Activated T-helper 17 cell treated with anti-CD3 and anti-CD28 coated beads, Interleukin-2, amount 50 U/mL, for 72 hours (primary cell): ENCODE data around the gene TMEM8B. TPM values are rescaled to one million over a fixed set of nuclear protein-coding genes. Genes with fewer than 3 reads are reported as not detected.
"Not testable (repeated sequence)": the region's sequence is repeated elsewhere in the genome, so short reads cannot be mapped to it uniquely, and the experiment has no call there.

Source experiments
- ATAC-seq: fragments of 150-1000 bp; cut with Tn5 transposase; replicated peaks from 2 replicates; pipeline ENCODE4 v1.10.0; 2021; ENCODE audit warnings: mild to moderate bottlenecking, moderate library complexity
- H3K27ac Mint-ChIP-seq: one replicate; pipeline ENCODE4 v1.8.0; 2022; ENCODE audit warnings: mixed read lengths
- H3K27me3 Mint-ChIP-seq: one replicate; pipeline ENCODE4 v1.8.0; 2022; ENCODE audit warnings: mixed read lengths
- H3K36me3 Mint-ChIP-seq: one replicate; pipeline ENCODE4 v1.8.0; 2022; ENCODE audit warnings: low read depth, mild to moderate bottlenecking, mixed read lengths
- H3K4me1 Mint-ChIP-seq: one replicate; pipeline ENCODE4 v1.8.0; 2022; ENCODE audit warnings: mixed read lengths
- H3K4me3 Mint-ChIP-seq: one replicate; pipeline ENCODE4 v1.8.0; 2022; ENCODE audit warnings: mild to moderate bottlenecking, mixed read lengths
- H3K9me3 Mint-ChIP-seq: one replicate; pipeline ENCODE4 v1.8.0; 2022; ENCODE audit warnings: mixed read lengths
- total RNA-seq, 2 donors: library from RNA; stranded (reverse); gene quantifications; one replicate each; pipeline ENCODE4 v1.2.3, GENCODE V29; 2022

The TMEM8B gene
- total RNA-seq, 2 donors from 2014 or later = 2.4 to 6.8 TPM

DNA sequence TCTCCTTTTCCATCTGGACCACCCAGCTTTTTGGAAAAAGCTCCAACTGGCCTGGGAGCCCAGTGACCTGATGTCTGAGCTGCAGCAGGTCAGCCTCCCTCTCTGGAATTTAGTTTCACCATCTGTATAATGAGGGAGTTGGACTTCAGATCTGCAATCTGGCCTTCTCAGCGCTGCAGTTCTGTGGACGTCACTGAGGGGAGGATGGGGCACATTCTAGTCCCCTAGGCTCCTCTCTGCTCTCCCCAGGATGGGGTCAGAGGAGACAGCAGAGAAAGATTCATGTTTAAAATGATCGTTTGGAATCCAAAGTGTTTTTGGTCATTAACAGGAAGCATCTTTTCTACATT lies 30.9 kb downstream of the TMEM8B start:
- ATAC-seq = no peak
- Mint-ChIP-seq H3K4me3 (no peak overlapping the region), H3K9me3 (no peaks in the 10 kb centered on the region), H3K36me3 (no peaks in the 10 kb centered on the region), H3K27ac (no peak overlapping the region), H3K4me1 (peaks cover 5% of the 10 kb centered on the region), H3K27me3 (peaks cover 11% of the 10 kb centered on the region)

DNA sequence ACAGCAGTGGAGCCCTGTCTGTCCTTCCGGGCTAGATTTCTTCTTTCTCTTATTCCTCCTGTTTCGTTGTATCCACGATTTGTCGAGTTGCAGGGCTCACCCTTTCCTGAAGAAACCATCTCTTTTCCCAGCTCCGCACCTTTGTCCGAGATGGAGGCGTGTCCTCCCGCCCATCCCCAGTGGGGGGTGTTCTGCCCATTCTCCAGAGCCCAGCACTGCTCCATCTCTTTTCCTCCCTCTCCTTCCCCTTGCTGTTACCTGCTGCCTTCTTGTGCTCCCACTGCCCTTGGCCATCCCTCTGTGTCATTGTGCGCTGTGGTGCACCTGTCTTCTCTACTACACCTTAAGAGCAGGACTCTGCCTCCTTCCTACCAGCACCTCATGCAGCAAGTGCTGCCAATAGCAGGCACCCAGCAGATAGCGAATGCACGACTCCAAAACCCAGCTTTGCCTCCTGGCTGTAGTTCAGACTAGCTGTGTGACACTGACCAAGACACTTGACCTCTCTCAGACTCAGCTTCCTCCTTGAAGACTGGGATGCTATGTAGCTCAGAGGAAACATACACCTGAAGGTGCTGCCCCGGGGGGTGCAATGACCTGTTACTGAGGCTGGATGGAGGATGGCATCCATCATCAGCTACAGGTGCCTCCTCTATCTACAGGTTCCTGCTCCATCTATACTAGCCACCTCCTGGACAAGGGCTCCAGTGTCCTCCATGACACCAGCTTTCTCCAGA lies 32.3 kb downstream of the TMEM8B start:
- H3K4me1 Mint-ChIP-seq = peaks cover 5% of the 10 kb centered on the region
- no peaks in the 10 kb centered on the region for H3K36me3 Mint-ChIP-seq
- no peak for ATAC-seq
- H3K9me3 Mint-ChIP-seq = no peaks in the 10 kb centered on the region
- H3K4me3 Mint-ChIP-seq = no peak overlapping the region
- peaks cover 15% of the 10 kb centered on the region for H3K27me3 Mint-ChIP-seq
- H3K27ac Mint-ChIP-seq = no peak overlapping the region

DNA sequence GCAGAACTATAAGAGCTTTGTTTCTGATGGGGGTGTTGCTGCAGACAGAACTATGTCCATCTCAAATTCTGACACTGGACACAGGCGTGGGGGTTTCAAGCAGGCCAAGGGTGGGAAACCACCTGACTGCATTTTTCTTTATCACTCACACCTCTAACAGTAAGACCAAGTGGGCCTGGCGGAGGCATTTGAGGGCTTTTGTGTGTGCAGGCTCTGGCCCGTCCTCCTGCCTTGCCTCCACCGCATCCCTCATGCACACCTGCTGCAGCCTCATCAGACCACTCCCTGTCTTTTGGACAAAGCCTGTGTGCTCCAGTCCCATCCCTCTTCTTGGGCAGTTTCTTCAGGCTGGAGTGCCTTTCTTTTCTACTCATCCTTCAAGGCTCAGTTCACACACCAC lies 33.3 kb downstream of the TMEM8B start:
- H3K9me3 Mint-ChIP-seq = no peaks in the 10 kb centered on the region
- H3K27ac Mint-ChIP-seq = no peak overlapping the region
- ATAC-seq = no peak
- H3K36me3 Mint-ChIP-seq = no peaks in the 10 kb centered on the region
- H3K4me3 Mint-ChIP-seq = no peak overlapping the region
- peaks cover 2% of the 10 kb centered on the region for H3K4me1 Mint-ChIP-seq
- peaks cover 15% of the 10 kb centered on the region for H3K27me3 Mint-ChIP-seq

DNA sequence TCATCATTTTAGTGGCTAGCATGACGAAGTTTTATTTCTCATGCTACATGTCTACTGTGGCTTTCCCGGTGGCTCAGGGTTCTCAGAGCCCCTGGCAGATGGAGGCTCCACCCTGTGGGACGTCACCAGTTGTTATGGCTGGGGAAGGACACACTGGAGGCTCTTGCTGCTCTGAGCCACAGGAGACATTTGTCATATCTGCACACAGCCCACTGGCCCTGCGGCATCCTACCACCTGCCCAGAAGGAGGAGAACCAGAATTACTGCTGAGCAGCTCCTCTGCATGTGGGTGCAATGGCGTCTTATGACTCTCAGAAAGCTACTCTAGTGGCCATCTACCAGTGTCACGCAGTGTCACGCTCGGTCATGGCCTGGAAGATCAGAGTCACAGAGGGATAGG lies 34.6 kb downstream of the TMEM8B start:
- H3K27ac Mint-ChIP-seq = no peak overlapping the region
- no peak for ATAC-seq
- H3K4me1 Mint-ChIP-seq = no peaks in the 10 kb centered on the region
- H3K4me3 Mint-ChIP-seq = no peak overlapping the region
- no peaks in the 10 kb centered on the region for H3K36me3 Mint-ChIP-seq
- no peaks in the 10 kb centered on the region for H3K9me3 Mint-ChIP-seq
- H3K27me3 Mint-ChIP-seq = peaks cover 15% of the 10 kb centered on the region

DNA sequence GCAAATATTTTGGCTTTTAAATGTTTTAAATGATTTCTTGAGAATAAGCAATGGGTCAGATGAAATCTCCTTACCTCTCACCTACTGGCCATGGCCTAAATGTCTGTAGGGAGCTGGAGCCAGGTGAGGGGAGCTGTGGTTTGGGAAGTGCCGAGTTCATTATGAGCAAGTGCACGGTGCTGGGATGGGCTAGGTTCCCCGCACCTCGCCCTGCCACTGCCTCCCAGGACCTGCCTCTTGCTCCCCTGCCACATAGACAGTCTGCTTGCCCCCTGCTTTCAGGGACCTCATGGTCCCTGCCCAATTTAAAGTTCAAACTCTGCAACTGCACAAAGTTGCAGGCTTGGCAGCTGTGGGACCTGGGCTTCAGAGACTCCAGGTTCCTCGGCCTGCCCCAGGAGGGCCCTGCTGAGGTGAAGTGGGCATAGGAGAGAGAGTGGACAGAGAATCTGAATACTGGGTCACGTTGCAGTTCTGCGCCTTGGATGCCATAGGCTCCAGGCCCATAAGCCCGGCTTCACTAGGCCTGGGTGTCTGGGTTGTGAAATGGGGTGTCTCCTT lies 35.7 kb downstream of the TMEM8B start:
- Mint-ChIP-seq H3K4me1 (no peaks in the 10 kb centered on the region), H3K36me3 (no peaks in the 10 kb centered on the region), H3K9me3 (no peaks in the 10 kb centered on the region), H3K27ac (no peak overlapping the region), H3K27me3 (peaks cover 15% of the 10 kb centered on the region), H3K4me3 (no peak overlapping the region)
- no peak for ATAC-seq

DNA sequence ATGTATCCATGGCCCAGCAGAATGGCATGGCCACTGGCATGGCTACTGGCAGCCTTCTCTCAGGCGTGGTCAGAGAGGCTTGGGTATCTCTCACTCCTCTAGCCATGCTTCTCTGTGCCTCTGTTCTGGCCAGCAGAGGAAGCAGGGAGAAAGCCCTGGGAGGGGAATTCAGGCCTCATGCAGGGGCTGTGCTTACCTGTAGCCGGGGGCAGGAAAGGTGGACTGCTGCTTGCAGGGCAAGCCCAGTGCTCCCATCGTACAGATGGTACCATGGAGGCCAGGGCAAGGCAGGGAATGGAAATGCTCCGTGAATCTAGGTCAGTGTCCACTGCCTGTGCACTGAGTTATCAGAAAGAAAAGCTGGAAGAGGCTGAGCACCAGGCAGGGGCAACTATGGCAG lies 38.5 kb downstream of the TMEM8B start:
- Mint-ChIP-seq H3K36me3 (no peaks in the 10 kb centered on the region), H3K27ac (no peak overlapping the region), H3K27me3 (peaks cover 10% of the 10 kb centered on the region), H3K4me3 (no peak overlapping the region), H3K9me3 (no peaks in the 10 kb centered on the region), H3K4me1 (no peaks in the 10 kb centered on the region)
- no peak for ATAC-seq

DNA sequence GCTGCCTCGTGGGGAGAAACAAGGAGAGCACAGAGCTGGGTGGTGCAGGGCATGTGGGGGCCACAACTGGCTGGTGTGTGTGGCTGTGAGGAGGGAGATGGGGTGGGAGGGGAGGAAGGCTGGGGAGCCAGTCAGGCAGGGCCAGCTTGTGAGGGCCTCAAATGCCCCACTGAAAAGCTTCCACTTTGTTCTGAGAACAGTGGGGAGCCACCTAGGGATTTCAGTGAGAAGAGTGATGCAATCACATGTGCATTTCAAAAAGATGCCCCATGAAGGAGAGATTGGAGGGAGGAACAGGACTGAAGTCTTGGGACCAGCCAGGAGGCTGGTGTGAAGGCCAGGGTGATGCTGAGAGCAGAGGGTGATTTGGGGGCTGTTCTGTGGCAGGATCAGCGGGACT lies 39.9 kb downstream of the TMEM8B start:
- Mint-ChIP-seq H3K9me3 (no peaks in the 10 kb centered on the region), H3K36me3 (no peaks in the 10 kb centered on the region), H3K4me1 (no peaks in the 10 kb centered on the region), H3K4me3 (no peak overlapping the region), H3K27me3 (peaks cover 6% of the 10 kb centered on the region), H3K27ac (no peak overlapping the region)
- no peak for ATAC-seq

DNA sequence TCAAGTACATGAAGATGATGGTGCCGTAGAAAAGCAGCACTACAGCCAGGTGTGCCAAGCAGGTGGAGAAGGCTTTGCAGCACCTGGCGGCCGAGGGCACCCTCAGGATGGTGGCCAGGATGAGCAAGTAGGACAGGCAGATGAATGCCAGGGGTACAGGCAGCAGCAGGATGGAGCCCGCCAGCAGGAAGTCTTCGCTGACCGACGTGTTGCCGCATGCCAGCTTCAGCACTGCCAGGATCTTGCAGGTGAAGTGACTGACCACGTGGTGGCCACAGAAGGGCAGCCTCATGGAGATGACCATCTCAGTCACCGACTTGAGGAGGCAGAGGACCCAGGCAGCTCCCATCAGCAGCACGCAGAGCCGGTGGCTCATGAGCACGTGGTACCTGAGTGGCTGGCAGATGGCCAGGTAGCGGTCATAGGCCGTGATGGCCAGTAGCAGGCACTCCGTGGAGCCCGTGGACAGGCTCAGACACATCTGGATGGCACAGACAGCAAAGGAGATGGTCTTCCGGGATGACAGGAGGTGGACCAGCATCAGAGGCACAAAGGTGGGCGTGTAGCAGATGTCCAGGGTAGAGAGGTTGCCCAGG lies 40.7 kb downstream of the TMEM8B start:
- Mint-ChIP-seq H3K27me3 (peaks cover 4% of the 10 kb centered on the region), H3K36me3 (no peaks in the 10 kb centered on the region), H3K9me3 (no peaks in the 10 kb centered on the region), H3K4me1 (no peaks in the 10 kb centered on the region), H3K27ac (no peak overlapping the region), H3K4me3 (no peak overlapping the region)
- ATAC-seq = no peak

DNA sequence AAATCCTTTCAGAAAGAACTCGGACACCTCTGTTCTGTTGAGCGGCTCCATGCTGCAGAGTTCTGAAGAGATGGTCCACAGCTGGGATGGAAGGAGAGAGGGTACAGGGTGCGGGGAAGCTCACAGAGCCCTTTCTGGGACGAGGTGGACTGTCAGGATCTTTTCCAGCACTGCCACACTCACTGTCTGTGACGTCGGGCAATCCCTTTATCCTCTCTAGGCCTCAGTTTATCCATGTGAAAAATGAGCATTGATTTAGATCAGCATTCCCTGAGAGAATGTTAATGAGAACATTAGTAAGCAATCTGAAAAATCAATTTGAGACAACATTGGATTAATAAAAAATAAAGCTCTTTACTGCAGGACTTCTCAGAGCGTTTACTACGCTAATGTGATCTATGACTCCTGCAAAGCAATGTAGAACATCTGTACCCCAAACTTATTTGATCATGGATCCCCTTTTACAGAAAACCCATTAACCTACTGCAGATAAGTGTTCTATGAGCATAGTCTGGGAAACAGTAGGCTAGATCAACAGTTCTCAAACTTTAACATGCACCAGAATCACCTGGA lies 41.4 kb downstream of the TMEM8B start, which contains the start of gene OR13J1:
OR13J1 (minus strand) TSS at position 51 of the 573 bp plus-strand sequence; CDS start at position 51, 0 bp downstream.
- Mint-ChIP-seq H3K4me3 (no peak within 1 kb of the TSS), H3K9me3 (no peaks in the 10 kb centered on the region), H3K36me3 (no peaks in the 10 kb centered on the region), H3K4me1 (no peaks in the 10 kb centered on the region), H3K27ac (no peak within 1 kb of the TSS), H3K27me3 (peaks cover 2% of the 10 kb centered on the region)
- ATAC-seq = no peak

DNA sequence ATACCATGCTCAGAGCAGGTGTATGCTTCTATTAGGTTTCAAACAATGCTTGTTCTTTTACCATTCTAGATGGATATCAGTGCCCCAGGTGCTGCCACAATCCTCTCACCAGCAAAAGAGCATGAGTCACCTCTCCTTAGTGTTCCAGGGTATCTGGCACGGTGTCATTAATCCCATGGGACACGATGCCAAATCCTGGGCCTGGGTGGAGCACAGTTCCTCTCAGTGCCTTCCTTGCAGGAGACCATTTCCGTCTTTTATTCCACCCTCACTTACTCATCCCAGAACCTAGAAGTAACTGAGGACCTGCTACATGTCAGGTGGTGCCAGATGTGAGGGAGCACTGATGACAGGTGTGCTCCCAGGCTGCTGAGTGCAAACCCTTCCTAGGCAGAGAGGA lies 42.5 kb downstream of the TMEM8B start:
- H3K4me3 Mint-ChIP-seq = no peak overlapping the region
- H3K36me3 Mint-ChIP-seq = no peaks in the 10 kb centered on the region
- no peaks in the 10 kb centered on the region for H3K9me3 Mint-ChIP-seq
- no peak overlapping the region for H3K27ac Mint-ChIP-seq
- ATAC-seq = no peak
- H3K4me1 Mint-ChIP-seq = no peaks in the 10 kb centered on the region
- H3K27me3 Mint-ChIP-seq = no peaks in the 10 kb centered on the region

DNA sequence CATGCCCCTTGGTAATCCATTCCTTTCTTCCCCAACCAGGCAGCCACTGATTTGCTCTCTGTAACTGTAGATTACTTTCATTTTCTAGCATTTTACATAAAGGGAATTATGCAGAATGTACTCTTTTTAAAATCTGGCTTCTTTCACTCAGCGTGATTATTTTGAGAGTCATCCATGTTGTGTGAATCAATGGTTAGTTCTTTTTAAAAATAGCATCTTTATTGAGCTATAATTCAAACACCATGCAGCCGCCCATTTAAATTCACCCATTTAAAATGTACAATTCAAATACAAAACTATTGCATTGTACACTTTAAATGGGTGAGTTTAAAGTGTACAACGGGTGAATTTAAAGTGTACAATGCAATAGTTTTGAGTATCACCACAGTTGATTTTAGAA lies 43.5 kb downstream of the TMEM8B start:
- Mint-ChIP-seq H3K36me3 (no peaks in the 10 kb centered on the region), H3K4me3 (no peak overlapping the region), H3K4me1 (no peaks in the 10 kb centered on the region), H3K27ac (no peak overlapping the region), H3K27me3 (peaks cover 2% of the 10 kb centered on the region), H3K9me3 (peaks cover 3% of the 10 kb centered on the region)
- no peak for ATAC-seq

DNA sequence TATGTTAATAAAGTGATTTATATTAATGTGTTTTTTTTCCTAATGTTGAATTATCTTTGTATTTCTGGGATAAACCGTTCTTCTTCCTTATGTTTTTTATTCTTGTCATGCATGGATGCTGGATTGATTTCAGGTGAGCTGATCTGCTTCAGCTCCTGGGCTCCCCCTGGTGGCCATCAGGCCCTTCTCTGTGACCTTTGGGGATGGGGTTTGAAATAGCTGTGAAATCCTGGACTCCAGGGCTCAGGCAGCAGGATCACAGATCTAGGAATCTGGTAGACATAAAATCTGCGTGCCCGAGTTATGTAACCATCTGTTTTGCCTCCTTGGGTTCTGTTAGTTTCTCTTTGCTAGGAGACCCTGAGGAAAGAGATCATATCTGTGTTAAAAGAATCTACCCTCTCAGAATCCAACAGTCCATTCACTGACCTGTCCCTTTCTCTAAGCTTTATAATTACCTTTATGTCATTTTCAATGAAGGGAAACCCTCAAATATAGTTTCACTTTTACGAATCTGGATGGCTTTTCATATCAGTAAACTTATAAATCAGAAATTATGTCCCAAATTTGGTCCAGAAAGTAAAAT lies 53.3 kb downstream of the TMEM8B start:
- H3K4me1 Mint-ChIP-seq = no peaks in the 10 kb centered on the region
- peaks cover 4% of the 10 kb centered on the region for H3K9me3 Mint-ChIP-seq
- H3K36me3 Mint-ChIP-seq = no peaks in the 10 kb centered on the region
- H3K27ac Mint-ChIP-seq = no peak overlapping the region
- peak; percentile 72 for ATAC-seq
- H3K4me3 Mint-ChIP-seq = no peak overlapping the region
- peaks cover 7% of the 10 kb centered on the region for H3K27me3 Mint-ChIP-seq

DNA sequence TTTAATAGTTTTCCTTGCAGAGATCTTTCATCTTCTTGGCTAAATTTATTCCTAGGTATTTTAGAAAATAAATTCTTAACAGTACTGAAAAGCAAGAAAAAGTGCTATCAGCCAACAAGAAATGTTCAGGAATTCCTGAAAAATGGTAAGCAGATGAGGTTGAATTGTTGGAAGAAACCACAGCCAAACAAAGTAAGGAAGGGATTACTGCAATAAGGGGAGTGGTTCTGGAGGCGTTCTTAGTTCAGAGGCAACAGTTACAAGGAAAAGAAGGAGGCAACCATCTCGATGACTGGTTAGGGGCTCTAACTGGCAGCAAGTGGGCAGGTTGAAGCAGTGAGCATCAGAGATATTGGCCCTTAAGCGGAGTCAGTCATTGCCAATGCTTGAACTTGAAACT lies 54.0 kb downstream of the TMEM8B start:
- Mint-ChIP-seq H3K27me3 (peaks cover 4% of the 10 kb centered on the region), H3K4me1 (no peaks in the 10 kb centered on the region), H3K9me3 (no peaks in the 10 kb centered on the region), H3K36me3 (no peaks in the 10 kb centered on the region), H3K27ac (no peak overlapping the region), H3K4me3 (no peak overlapping the region)
- ATAC-seq = no peak

DNA sequence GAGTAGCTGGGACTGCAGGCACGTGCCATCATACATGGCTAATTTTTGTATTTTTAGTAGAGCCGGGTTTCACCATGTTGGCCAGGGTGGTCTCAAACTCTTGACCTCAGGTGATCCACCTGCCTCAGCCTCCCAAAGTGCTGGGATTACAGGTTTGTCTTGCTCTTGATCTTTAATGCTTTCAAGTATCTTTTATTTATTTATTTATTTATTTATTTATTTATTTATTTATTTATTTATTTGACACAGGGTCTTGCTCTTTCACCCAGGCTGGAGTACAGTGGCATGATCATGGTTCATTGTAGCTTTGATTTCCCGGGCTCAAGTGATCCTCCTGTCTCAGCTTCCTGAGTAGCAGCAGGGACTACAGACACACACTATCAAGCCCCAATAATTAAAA lies 55.9 kb downstream of the TMEM8B start:
- H3K4me3 Mint-ChIP-seq, H3K9me3 Mint-ChIP-seq, H3K36me3 Mint-ChIP-seq: not testable (repeated sequence)

DNA sequence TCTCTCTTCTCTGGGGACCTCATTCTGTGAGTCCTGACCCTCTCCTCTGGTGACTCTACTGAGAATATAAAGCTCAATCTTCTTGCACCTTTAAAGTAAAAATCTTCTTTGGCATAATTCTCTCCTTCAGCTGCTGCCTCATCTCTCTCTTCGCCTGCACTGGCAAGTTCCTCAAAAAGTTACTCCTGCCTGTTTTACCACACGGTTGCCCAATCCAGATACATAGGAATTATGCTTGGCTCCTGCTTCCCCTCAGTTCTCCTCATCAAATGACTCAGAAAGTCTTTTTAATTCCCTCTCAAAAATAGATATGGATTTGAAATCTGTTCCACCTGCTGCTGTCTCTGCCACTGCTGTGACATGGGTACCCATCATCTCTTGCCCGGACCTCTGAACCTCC lies 62.6 kb downstream of the TMEM8B start:
- Mint-ChIP-seq H3K27ac (no peak overlapping the region), H3K36me3 (no peaks in the 10 kb centered on the region), H3K9me3 (no peaks in the 10 kb centered on the region), H3K4me1 (no peaks in the 10 kb centered on the region), H3K4me3 (no peak overlapping the region), H3K27me3 (peaks cover 25% of the 10 kb centered on the region)
- ATAC-seq = no peak

More for the DNA sequence above, 55.9 kb downstream of the TMEM8B start:
- H3K4me1 Mint-ChIP-seq, H3K27me3 Mint-ChIP-seq, H3K27ac Mint-ChIP-seq, ATAC-seq: not testable (repeated sequence)
